HepG2 (cell line): ENCODE results near the gene PCYT2. TPM values are rescaled to one million over a fixed set of nuclear protein-coding genes. Genes with fewer than 3 reads are reported as not detected.

Experiments used
- BCL6 ChIP-seq: IDR thresholded peaks from 2 replicates; pipeline ENCODE4 v1.6.1; 2016; ENCODE audit warnings: missing genetic modification reagents, missing compliant biosample characterization
- FIP1L1 ChIP-seq: fragments of 200-400 bp; formaldehyde crosslinking; IDR thresholded peaks from 2 replicates; pipeline ENCODE4 v1.6.1; 2018; ENCODE audit warnings: low read depth, mild to moderate bottlenecking, low read length, moderate library complexity, borderline replicate concordance; ENCODE audit not compliant: insufficient read depth
- HNF4A ChIP-seq: sonication (generic); formaldehyde crosslinking; IDR thresholded peaks from 2 replicates; pipeline ENCODE4 v1.4.0; 2020; ENCODE audit warnings: missing genetic modification reagents
- HNRNPL ChIP-seq: fragments of 200-400 bp; formaldehyde crosslinking; IDR thresholded peaks from 2 replicates; pipeline ENCODE4 v1.6.1; 2017; ENCODE audit warnings: mild to moderate bottlenecking, low read depth, low read length
- MAFG ChIP-seq: sonication (generic); formaldehyde crosslinking; IDR thresholded peaks from 2 replicates; pipeline ENCODE4 v1.5.1; 2020; ENCODE audit warnings: mild to moderate bottlenecking, missing genetic modification reagents
- NFATC3 ChIP-seq: sonication (generic); formaldehyde crosslinking; IDR thresholded peaks from 2 replicates; pipeline ENCODE4 v1.5.1; 2020; ENCODE audit warnings: mild to moderate bottlenecking, missing genetic modification reagents
- SALL1 ChIP-seq: sonication (generic); formaldehyde crosslinking; IDR thresholded peaks from 2 replicates; pipeline ENCODE4 v1.8.0; 2022; ENCODE audit warnings: mild to moderate bottlenecking, missing genetic modification reagents
- SNAI1 ChIP-seq: sonication (generic); formaldehyde crosslinking; IDR thresholded peaks from 2 replicates; pipeline ENCODE4 v1.5.0; 2020; ENCODE audit warnings: mild to moderate bottlenecking, missing genetic modification reagents, borderline replicate concordance
- SRF ChIP-seq: IDR thresholded peaks from 2 replicates; pipeline ENCODE4 v1.6.1; 2011; ENCODE audit warnings: mild to moderate bottlenecking, low read depth, low read length, moderate library complexity
- SYNCRIP ChIP-seq: fragments of 200-400 bp; formaldehyde crosslinking; IDR thresholded peaks from 2 replicates; pipeline ENCODE4 v1.6.1; 2018; ENCODE audit warnings: mild to moderate bottlenecking, low read depth, low read length; ENCODE audit not compliant: insufficient read depth
- TCF7 ChIP-seq: sonication (generic); IDR thresholded peaks from 2 replicates; pipeline ENCODE4 v1.6.1; 2016; ENCODE audit warnings: antibody characterized with exemption, low read depth
- ZNF354B ChIP-seq: sonication (generic); formaldehyde crosslinking; IDR thresholded peaks from 2 replicates; pipeline ENCODE4 v1.8.0; 2022; ENCODE audit warnings: mild to moderate bottlenecking, missing genetic modification reagents
- ZNF496 ChIP-seq: sonication (generic); formaldehyde crosslinking; IDR thresholded peaks from 2 replicates; pipeline ENCODE4 v1.8.1; 2023; ENCODE audit warnings: mild to moderate bottlenecking, moderate library complexity, missing genetic modification reagents; ENCODE audit not compliant: insufficient replicate concordance
- ZSCAN22 ChIP-seq: sonication (generic); formaldehyde crosslinking; IDR thresholded peaks from 2 replicates; pipeline ENCODE4 v1.4.0; 2020; ENCODE audit warnings: mild to moderate bottlenecking, missing genetic modification reagents
- polyA plus RNA-seq, 8 experiments: library from polyadenylated mRNA; depleted of rRNA in 3 of 8; stranded (reverse) in 7 of 8; unstranded in 1 of 8; fragments of >200 nt; fragmentation: Illumina TruSeq in 4 of 8; extraction: Trizol in 4 of 8; gene quantifications; 2 replicates each; pipeline versions ENCODE4 v1.2.1 to v1.2.3, GENCODE V29; 2011 to 2016; ENCODE audit warnings: low read depth in 4 of 8, missing spikeins in 1 of 8, mixed read lengths in 1 of 8; ENCODE audit not compliant: insufficient read depth in 1 of 8
- total RNA-seq, 5 experiments: library from RNA; depleted of rRNA; stranded (reverse); fragments of >200 nt; fragmentation: Illumina TruSeq; extraction: Trizol; gene quantifications; 2 replicates each; pipeline ENCODE4 v1.2.3, GENCODE V29; 2016; ENCODE audit warnings: low read depth in 1 of 5
- TF ChIP-seq, protein P1 (sequence below): sonication (generic); formaldehyde crosslinking; IDR thresholded peaks from 2 replicates; pipeline ENCODE4 v1.5.0; 2020; ENCODE audit warnings: missing genetic modification reagents
- TF ChIP-seq, protein P2 (sequence below): sonication (generic); formaldehyde crosslinking; IDR thresholded peaks from 2 replicates; pipeline ENCODE4 v1.5.0; 2020; ENCODE audit warnings: missing genetic modification reagents
- TF ChIP-seq, protein P3 (sequence below): sonication (generic); formaldehyde crosslinking; IDR thresholded peaks from 2 replicates; pipeline ENCODE4 v1.8.0; 2023; ENCODE audit warnings: mild to moderate bottlenecking, missing genetic modification reagents
- TF ChIP-seq, protein P4 (sequence below): sonication (generic); formaldehyde crosslinking; IDR thresholded peaks from 2 replicates; pipeline ENCODE4 v1.8.1; 2022; ENCODE audit warnings: low read depth, mild to moderate bottlenecking, missing genetic modification reagents
- TF ChIP-seq, protein P5 (sequence below): sonication (generic); formaldehyde crosslinking; IDR thresholded peaks from 2 replicates; pipeline ENCODE4 v1.8.1; 2023; ENCODE audit warnings: missing genetic modification reagents, inconsistent platforms, borderline replicate concordance
- TF ChIP-seq, protein P6 (sequence below): sonication (generic); formaldehyde crosslinking; IDR thresholded peaks from 2 replicates; pipeline ENCODE4 v1.4.0; 2020; ENCODE audit warnings: missing genetic modification reagents

The PCYT2 gene
- total and polyA plus RNA-seq, 2 of the 13 experiments (the other 11 are each of a cell fraction or from before 2014, with no cell fraction given): 147 to 297 TPM

DNA sequence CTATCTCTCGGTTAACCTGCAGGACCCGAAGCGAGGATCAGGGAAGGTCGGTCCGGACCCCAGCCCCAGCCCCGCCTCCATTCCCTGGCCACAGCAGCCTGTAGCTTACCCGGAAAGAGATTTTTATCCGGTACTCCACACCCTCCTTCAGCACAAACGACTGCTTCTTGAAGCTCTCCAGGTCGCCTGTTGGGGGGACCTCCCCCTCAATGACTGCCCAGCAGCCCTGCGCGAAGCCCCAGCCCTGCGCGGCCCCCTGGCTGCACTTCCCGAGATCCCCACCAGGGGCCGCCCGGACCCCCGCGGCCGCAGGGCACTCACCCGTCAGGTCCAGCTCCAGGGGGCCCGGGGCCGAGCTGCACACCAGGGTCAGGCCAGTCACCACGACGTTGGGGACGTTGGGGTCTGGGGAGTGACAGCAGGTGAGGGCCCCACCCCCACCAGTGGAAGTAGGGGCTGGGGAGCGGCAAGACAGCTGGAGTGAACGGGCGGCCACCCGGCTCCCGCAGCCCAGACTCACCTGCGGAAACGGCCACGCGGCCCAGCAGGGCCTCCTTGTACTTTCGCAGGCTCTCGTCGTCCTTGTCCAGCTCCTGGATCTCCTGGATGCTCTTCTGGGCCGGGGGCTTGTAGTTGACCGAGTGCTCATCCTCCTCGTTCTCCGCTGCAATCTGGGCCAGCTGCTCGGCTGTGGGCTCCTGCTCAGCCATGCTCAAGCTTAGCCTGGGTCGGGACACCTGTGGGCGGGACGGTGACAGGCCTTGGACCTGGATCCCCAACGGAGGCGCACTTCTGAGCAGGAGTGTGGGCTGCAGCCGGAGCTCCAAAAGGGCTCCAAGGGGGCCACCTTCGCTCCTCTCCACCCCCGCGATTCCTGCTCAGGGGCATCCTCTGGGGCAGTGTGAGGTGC lies 41.7 kb downstream of the PCYT2 start (continued):
- TF ChIP-seq, protein P1, sequence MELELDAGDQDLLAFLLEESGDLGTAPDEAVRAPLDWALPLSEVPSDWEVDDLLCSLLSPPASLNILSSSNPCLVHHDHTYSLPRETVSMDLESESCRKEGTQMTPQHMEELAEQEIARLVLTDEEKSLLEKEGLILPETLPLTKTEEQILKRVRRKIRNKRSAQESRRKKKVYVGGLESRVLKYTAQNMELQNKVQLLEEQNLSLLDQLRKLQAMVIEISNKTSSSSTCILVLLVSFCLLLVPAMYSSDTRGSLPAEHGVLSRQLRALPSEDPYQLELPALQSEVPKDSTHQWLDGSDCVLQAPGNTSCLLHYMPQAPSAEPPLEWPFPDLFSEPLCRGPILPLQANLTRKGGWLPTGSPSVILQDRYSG (CRISPR knock-in tag): no peak
- TF ChIP-seq HNF4A (CRISPR knock-in tag) (0 out of 2 replicates have a peak, but pooled peaks have one; percentile 3), SRF (no peak), SALL1 (CRISPR knock-in tag) (no peak), NFATC3 (CRISPR knock-in tag) (no peak), TCF7 (no peak), SNAI1 (CRISPR knock-in tag) (0 out of 2 replicates have a peak, but pooled peaks have one; percentile 48), ZNF496 (no peak), MAFG (no peak), BCL6 (CRISPR knock-in tag) (no peak), ZNF354B (CRISPR knock-in tag) (peak; percentile 85), HNRNPL (peak; percentile 47; the same call in 1 of the 2 replicates), SYNCRIP (no peak), ZSCAN22 (no peak), FIP1L1 (no peak; the same call in 1 of the 2 replicates)
- TF ChIP-seq, protein P2, sequence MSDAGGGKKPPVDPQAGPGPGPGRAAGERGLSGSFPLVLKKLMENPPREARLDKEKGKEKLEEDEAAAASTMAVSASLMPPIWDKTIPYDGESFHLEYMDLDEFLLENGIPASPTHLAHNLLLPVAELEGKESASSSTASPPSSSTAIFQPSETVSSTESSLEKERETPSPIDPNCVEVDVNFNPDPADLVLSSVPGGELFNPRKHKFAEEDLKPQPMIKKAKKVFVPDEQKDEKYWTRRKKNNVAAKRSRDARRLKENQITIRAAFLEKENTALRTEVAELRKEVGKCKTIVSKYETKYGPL (CRISPR knock-in tag): no peak
- TF ChIP-seq, protein P3, sequence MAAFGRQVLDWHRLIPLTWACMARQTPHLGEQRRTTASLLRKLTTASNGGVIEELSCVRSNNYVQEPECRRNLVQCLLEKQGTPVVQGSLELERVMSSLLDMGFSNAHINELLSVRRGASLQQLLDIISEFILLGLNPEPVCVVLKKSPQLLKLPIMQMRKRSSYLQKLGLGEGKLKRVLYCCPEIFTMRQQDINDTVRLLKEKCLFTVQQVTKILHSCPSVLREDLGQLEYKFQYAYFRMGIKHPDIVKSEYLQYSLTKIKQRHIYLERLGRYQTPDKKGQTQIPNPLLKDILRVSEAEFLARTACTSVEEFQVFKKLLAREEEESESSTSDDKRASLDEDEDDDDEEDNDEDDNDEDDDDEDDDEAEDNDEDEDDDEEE: no peak; the same call in 1 of the 2 replicates
- TF ChIP-seq, protein P4, sequence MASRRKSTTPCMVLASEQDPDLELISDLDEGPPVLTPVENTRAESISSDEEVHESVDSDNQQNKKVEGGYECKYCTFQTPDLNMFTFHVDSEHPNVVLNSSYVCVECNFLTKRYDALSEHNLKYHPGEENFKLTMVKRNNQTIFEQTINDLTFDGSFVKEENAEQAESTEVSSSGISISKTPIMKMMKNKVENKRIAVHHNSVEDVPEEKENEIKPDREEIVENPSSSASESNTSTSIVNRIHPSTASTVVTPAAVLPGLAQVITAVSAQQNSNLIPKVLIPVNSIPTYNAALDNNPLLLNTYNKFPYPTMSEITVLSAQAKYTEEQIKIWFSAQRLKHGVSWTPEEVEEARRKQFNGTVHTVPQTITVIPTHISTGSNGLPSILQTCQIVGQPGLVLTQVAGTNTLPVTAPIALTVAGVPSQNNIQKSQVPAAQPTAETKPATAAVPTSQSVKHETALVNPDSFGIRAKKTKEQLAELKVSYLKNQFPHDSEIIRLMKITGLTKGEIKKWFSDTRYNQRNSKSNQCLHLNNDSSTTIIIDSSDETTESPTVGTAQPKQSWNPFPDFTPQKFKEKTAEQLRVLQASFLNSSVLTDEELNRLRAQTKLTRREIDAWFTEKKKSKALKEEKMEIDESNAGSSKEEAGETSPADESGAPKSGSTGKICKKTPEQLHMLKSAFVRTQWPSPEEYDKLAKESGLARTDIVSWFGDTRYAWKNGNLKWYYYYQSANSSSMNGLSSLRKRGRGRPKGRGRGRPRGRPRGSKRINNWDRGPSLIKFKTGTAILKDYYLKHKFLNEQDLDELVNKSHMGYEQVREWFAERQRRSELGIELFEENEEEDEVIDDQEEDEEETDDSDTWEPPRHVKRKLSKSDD (CRISPR knock-in tag): no peak
- TF ChIP-seq, protein P5, sequence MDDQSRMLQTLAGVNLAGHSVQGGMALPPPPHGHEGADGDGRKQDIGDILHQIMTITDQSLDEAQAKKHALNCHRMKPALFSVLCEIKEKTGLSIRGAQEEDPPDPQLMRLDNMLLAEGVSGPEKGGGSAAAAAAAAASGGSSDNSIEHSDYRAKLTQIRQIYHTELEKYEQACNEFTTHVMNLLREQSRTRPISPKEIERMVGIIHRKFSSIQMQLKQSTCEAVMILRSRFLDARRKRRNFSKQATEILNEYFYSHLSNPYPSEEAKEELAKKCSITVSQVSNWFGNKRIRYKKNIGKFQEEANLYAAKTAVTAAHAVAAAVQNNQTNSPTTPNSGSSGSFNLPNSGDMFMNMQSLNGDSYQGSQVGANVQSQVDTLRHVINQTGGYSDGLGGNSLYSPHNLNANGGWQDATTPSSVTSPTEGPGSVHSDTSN: 0 out of 2 replicates have a peak, but pooled peaks have one; percentile 35
- TF ChIP-seq, protein P6, sequence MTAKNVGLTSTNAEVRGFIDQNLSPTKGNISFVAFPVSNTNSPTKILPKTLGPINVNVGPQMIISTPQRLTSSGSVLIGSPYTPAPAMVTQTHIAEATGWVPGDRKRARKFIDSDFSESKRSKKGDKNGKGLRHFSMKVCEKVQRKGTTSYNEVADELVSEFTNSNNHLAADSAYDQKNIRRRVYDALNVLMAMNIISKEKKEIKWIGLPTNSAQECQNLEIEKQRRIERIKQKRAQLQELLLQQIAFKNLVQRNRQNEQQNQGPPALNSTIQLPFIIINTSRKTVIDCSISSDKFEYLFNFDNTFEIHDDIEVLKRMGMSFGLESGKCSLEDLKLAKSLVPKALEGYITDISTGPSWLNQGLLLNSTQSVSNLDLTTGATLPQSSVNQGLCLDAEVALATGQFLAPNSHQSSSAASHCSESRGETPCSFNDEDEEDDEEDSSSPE (CRISPR knock-in tag): peak; percentile 14; the same call in 1 of the 2 replicates
